H1 (cell line): ENCODE data around the gene NRAS. TPM values are rescaled to one million over a fixed set of nuclear protein-coding genes. Genes with fewer than 3 reads are reported as not detected.

Source experiments
- CREB1 ChIP-seq: IDR thresholded peaks from 2 replicates; pipeline ENCODE4 v1.6.1; 2012; ENCODE audit warnings: inconsistent platforms
- EZH2 ChIP-seq: fragments of 200-600 bp; sonication (generic); IDR thresholded peaks from 2 replicates; pipeline ENCODE4 v1.7.1; 2012; ENCODE audit warnings: low read depth, mild to moderate bottlenecking, moderate library complexity, low read length, inconsistent platforms; ENCODE audit not compliant: severe bottlenecking
- POU5F1 ChIP-seq: IDR thresholded peaks from 2 replicates; pipeline ENCODE4 v1.6.1; 2011; ENCODE audit warnings: low read depth, mild to moderate bottlenecking, low read length, moderate library complexity
- polyA plus RNA-seq, 7 experiments: library from polyadenylated mRNA; depleted of rRNA in 3 of 7; stranded (reverse) in 5 of 7; unstranded in 2 of 7; fragments of >200 nt in 5 of 7; fragments of 200-250 nt in 2 of 7; gene quantifications; 1 replicate in 5 of 7; 2 replicates in 1 of 7; 4 replicates in 1 of 7; pipeline versions ENCODE4 v1.2.1 to v1.2.3, GENCODE V29; 2011 to 2013; ENCODE audit warnings: missing spikeins in 2 of 7, mixed read lengths in 2 of 7
- total RNA-seq: library from RNA; stranded (reverse); fragmentation: NEBNext Ultra II Directional; extraction: Animal tissue kit (Norgen Biotek cat#: 25700); gene quantifications from 2 replicates; pipeline ENCODE4 v1.2.1, GENCODE V29; 2021
- TF ChIP-seq, protein P1 (sequence below): IDR thresholded peaks from 2 replicates; pipeline ENCODE4 v1.6.1; 2011; ENCODE audit warnings: low read length, improper control_type of control experiment

The NRAS gene
- total and polyA plus RNA-seq, 2 of the 8 experiments (the other 6 are each of a cell fraction or from before 2014, with no cell fraction given), result 24.5 to 65.1 TPM

DNA sequence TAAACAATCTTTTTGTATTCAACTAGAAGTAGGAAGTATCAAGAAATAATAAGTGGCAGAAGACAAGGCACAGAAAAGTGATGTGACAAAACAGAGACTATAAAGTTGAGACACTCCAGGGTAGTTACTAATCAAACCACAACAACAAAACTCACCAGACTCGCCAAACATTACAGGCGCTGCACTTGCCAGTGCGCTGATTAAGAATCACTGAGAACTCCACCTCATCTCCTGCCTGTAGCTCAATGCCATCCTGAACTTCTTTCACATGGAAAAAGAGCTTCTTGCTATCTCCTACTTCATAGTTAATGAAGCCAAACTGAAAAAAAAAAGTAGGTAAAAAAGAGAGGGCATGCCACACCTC, 2.8 kb upstream of the NRAS start (continued):
- TF ChIP-seq, protein P1, sequence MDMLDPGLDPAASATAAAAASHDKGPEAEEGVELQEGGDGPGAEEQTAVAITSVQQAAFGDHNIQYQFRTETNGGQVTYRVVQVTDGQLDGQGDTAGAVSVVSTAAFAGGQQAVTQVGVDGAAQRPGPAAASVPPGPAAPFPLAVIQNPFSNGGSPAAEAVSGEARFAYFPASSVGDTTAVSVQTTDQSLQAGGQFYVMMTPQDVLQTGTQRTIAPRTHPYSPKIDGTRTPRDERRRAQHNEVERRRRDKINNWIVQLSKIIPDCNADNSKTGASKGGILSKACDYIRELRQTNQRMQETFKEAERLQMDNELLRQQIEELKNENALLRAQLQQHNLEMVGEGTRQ, result no peak
- TF ChIP-seq POU5F1, result no peak
- no peak for TF ChIP-seq CREB1
- TF ChIP-seq EZH2, result no peak
